HepG2 (cell line): ENCODE data around the gene SLC43A1.

Source experiments
- CREM ChIP-seq, 2 experiments: sonication (generic) in 1 of 2; formaldehyde crosslinking in 1 of 2; IDR thresholded peaks; 2 replicates each; pipeline versions ENCODE4 v1.4.0 to v1.6.1; 2016 to 2020; ENCODE audit warnings: antibody characterized with exemption in 1 of 2, mild to moderate bottlenecking in 1 of 2, missing genetic modification reagents in 1 of 2
- JUND ChIP-seq: sonication (generic); formaldehyde crosslinking; IDR thresholded peaks from 2 replicates; pipeline ENCODE4 v1.8.0; 2022; ENCODE audit warnings: mild to moderate bottlenecking, missing genetic modification reagents
- PAX8 ChIP-seq: sonication (generic); formaldehyde crosslinking; IDR thresholded peaks from 2 replicates; pipeline ENCODE4 v1.8.0; 2022; ENCODE audit warnings: mild to moderate bottlenecking, missing genetic modification reagents, borderline replicate concordance
- POLR2A ChIP-seq, 2 experiments: IDR thresholded peaks; 2 replicates each; pipeline ENCODE4 v1.6.1; 2011; ENCODE audit warnings: low read depth in 2 of 2, low read length in 2 of 2, mild to moderate bottlenecking in 1 of 2, moderate library complexity in 1 of 2; ENCODE audit not compliant: insufficient read depth in 1 of 2
- PTBP1 ChIP-seq: fragments of 200-400 bp; formaldehyde crosslinking; IDR thresholded peaks from 2 replicates; pipeline ENCODE4 v1.6.1; 2018; ENCODE audit warnings: low read length, low read depth; ENCODE audit not compliant: poor library complexity, severe bottlenecking
- TSC22D2 ChIP-seq: sonication (generic); formaldehyde crosslinking; IDR thresholded peaks from 2 replicates; pipeline ENCODE4 v1.5.1; 2020; ENCODE audit warnings: missing genetic modification reagents, mild to moderate bottlenecking, borderline replicate concordance
- TF ChIP-seq, protein P1 (sequence below): sonication (generic); formaldehyde crosslinking; IDR thresholded peaks from 2 replicates; pipeline ENCODE4 v1.5.0; 2020; ENCODE audit warnings: mild to moderate bottlenecking, missing genetic modification reagents, moderate library complexity
- TF ChIP-seq, protein P2 (sequence below): IDR thresholded peaks from 2 replicates; pipeline ENCODE4 v1.6.1; 2016; ENCODE audit warnings: low read depth
- TF ChIP-seq, protein P3 (sequence below), 2 experiments: fragments of 450-650 bp in 1 of 2; sonication (generic) in 1 of 2; formaldehyde crosslinking in 1 of 2; IDR thresholded peaks; 2 replicates each; pipeline versions ENCODE4 v1.6.1 to v1.8.0; 2016 to 2022; ENCODE audit warnings: antibody characterized with exemption in 1 of 2, mild to moderate bottlenecking in 1 of 2, missing genetic modification reagents in 1 of 2
- TF ChIP-seq, protein P4 (sequence below): sonication (generic); formaldehyde crosslinking; conservative IDR thresholded peaks from 2 replicates; pipeline ENCODE4 v1.4.0; 2020; ENCODE audit warnings: missing genetic modification reagents

DNA sequence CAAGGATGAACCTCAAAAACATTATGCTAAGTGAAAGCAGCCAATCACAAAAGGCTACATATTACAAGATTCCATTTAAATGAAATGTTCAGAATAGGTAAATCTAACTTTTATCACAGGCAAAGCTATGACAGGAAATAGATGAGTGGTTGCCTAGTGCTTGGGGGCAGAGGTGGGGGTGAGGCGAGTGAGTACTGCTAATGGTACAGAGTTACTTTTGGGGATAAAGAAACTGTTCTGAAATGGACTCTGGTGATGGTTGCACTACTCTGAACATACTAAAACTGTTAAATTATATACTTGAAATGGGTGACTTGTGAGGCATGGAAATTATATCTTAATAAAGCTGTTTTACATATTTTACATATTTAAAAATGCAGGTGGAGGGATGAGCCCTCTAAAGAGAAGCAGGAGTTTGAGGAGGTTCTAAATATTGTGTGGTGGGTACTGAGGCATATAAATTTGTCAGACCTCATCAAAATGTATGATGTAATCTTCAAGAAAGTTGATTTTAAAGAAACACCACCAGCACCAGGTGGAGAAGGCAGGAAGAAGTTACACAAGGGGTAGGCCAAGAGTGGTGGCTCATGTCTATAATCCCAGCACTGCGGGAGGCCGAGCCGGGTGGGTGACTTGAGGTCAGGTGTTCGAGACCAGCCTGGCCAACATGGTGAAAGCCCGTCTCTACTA, 3.6 kb downstream of the SLC43A1 start:
- TF ChIP-seq, protein P1, sequence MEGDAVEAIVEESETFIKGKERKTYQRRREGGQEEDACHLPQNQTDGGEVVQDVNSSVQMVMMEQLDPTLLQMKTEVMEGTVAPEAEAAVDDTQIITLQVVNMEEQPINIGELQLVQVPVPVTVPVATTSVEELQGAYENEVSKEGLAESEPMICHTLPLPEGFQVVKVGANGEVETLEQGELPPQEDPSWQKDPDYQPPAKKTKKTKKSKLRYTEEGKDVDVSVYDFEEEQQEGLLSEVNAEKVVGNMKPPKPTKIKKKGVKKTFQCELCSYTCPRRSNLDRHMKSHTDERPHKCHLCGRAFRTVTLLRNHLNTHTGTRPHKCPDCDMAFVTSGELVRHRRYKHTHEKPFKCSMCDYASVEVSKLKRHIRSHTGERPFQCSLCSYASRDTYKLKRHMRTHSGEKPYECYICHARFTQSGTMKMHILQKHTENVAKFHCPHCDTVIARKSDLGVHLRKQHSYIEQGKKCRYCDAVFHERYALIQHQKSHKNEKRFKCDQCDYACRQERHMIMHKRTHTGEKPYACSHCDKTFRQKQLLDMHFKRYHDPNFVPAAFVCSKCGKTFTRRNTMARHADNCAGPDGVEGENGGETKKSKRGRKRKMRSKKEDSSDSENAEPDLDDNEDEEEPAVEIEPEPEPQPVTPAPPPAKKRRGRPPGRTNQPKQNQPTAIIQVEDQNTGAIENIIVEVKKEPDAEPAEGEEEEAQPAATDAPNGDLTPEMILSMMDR (CRISPR knock-in tag) = no peak
- TF ChIP-seq, protein P2, sequence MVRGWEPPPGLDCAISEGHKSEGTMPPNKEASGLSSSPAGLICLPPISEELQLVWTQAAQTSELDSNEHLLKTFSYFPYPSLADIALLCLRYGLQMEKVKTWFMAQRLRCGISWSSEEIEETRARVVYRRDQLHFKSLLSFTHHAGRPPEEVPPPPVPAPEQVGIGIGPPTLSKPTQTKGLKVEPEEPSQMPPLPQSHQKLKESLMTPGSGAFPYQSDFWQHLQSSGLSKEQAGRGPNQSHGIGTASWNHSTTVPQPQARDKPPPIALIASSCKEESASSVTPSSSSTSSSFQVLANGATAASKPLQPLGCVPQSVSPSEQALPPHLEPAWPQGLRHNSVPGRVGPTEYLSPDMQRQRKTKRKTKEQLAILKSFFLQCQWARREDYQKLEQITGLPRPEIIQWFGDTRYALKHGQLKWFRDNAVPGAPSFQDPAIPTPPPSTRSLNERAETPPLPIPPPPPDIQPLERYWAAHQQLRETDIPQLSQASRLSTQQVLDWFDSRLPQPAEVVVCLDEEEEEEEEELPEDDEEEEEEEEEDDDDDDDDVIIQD (CRISPR knock-in tag) = no peak
- no peak for TF ChIP-seq TSC22D2 (CRISPR knock-in tag)
- no peak for TF ChIP-seq POLR2A (IDR thresholded peaks at IDR 0.05; ENCODE audit: insufficient read depth in 1 of 2, low read depth in 2 of 2, low read length in 2 of 2)
- TF ChIP-seq, protein P3, sequence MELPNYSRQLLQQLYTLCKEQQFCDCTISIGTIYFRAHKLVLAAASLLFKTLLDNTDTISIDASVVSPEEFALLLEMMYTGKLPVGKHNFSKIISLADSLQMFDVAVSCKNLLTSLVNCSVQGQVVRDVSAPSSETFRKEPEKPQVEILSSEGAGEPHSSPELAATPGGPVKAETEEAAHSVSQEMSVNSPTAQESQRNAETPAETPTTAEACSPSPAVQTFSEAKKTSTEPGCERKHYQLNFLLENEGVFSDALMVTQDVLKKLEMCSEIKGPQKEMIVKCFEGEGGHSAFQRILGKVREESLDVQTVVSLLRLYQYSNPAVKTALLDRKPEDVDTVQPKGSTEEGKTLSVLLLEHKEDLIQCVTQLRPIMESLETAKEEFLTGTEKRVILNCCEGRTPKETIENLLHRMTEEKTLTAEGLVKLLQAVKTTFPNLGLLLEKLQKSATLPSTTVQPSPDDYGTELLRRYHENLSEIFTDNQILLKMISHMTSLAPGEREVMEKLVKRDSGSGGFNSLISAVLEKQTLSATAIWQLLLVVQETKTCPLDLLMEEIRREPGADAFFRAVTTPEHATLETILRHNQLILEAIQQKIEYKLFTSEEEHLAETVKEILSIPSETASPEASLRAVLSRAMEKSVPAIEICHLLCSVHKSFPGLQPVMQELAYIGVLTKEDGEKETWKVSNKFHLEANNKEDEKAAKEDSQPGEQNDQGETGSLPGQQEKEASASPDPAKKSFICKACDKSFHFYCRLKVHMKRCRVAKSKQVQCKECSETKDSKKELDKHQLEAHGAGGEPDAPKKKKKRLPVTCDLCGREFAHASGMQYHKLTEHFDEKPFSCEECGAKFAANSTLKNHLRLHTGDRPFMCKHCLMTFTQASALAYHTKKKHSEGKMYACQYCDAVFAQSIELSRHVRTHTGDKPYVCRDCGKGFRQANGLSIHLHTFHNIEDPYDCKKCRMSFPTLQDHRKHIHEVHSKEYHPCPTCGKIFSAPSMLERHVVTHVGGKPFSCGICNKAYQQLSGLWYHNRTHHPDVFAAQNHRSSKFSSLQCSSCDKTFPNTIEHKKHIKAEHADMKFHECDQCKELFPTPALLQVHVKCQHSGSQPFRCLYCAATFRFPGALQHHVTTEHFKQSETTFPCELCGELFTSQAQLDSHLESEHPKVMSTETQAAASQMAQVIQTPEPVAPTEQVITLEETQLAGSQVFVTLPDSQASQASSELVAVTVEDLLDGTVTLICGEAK (IDR thresholded peaks at IDR 0.05) = no peak
- TF ChIP-seq, protein P3 (CRISPR knock-in tag; IDR thresholded peaks at IDR 0.05) = no peak
- no peak for TF ChIP-seq PAX8 (CRISPR knock-in tag)
- TF ChIP-seq CREM (IDR thresholded peaks at IDR 0.05) = no peak
- TF ChIP-seq CREM (CRISPR knock-in tag; IDR thresholded peaks at IDR 0.05) = no peak
- TF ChIP-seq, protein P4, sequence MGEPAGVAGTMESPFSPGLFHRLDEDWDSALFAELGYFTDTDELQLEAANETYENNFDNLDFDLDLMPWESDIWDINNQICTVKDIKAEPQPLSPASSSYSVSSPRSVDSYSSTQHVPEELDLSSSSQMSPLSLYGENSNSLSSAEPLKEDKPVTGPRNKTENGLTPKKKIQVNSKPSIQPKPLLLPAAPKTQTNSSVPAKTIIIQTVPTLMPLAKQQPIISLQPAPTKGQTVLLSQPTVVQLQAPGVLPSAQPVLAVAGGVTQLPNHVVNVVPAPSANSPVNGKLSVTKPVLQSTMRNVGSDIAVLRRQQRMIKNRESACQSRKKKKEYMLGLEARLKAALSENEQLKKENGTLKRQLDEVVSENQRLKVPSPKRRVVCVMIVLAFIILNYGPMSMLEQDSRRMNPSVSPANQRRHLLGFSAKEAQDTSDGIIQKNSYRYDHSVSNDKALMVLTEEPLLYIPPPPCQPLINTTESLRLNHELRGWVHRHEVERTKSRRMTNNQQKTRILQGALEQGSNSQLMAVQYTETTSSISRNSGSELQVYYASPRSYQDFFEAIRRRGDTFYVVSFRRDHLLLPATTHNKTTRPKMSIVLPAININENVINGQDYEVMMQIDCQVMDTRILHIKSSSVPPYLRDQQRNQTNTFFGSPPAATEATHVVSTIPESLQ = no peak
- TF ChIP-seq PTBP1 = no peak
- no peak for TF ChIP-seq JUND (CRISPR knock-in tag)
